ENCODE results near the gene BEND3.
"Not testable (repeated sequence)": the region's sequence is repeated elsewhere in the genome, so short reads cannot be mapped to it uniquely, and the experiment has no call there.

BEND3 gene

GRCh38 chr6:107045826-107046675 lies 69.3 kb downstream of the BEND3 start:
- FAIRE-seq (no peak), DNase-seq (ENCODE audit: insufficient read length, low spot score) (no peak)
- TF ChIP-seq CTCF (IDR thresholded peaks at IDR 0.05; ENCODE audit: insufficient read depth, missing control alignments) = no peak

GRCh38 chr6:107033126-107033525 lies 82.2 kb downstream of the BEND3 start:
- no peak for DNase-seq (ENCODE audit: insufficient read length, low spot score)
- no peak for TF ChIP-seq CTCF (IDR thresholded peaks at IDR 0.05; ENCODE audit: insufficient read depth, missing control alignments)
- no peak for FAIRE-seq

GRCh38 chr6:107032051-107032450 lies 83.3 kb downstream of the BEND3 start:
- DNase-seq (ENCODE audit: insufficient read length, low spot score) (no peak), FAIRE-seq (no peak)
- TF ChIP-seq CTCF (IDR thresholded peaks at IDR 0.05; ENCODE audit: insufficient read depth, missing control alignments) = no peak

- DNase-seq (ENCODE audit: insufficient read length, low spot score) (no peak), FAIRE-seq (no peak)
- TF ChIP-seq CTCF (IDR thresholded peaks at IDR 0.05; ENCODE audit: insufficient read depth, missing control alignments) = no peak
Observed at GRCh38 chr6:107030151-107030550, 85.2 kb downstream of the BEND3 start.

GRCh38 chr6:107026965-107027364 lies 88.3 kb downstream of the BEND3 start:
- TF ChIP-seq CTCF (IDR thresholded peaks at IDR 0.05; ENCODE audit: insufficient read depth, missing control alignments) = no peak
- no peak for DNase-seq (ENCODE audit: insufficient read length, low spot score)
- no peak for FAIRE-seq

GRCh38 chr6:107021446-107022185 lies 93.7 kb downstream of the BEND3 start:
- DNase-seq (ENCODE audit: insufficient read length, low spot score) = no peak
- FAIRE-seq = no peak
- no peak for TF ChIP-seq CTCF (IDR thresholded peaks at IDR 0.05; ENCODE audit: insufficient read depth, missing control alignments)

GRCh38 chr6:107020239-107020638 lies 95.1 kb downstream of the BEND3 start:
- FAIRE-seq (no peak), DNase-seq (ENCODE audit: insufficient read length, low spot score) (no peak)
- no peak for TF ChIP-seq CTCF (IDR thresholded peaks at IDR 0.05; ENCODE audit: insufficient read depth, missing control alignments)

- FAIRE-seq; DNase-seq (ENCODE audit: insufficient read length, low spot score): not testable (repeated sequence)
Observed at GRCh38 chr6:107019628-107020027, 95.7 kb downstream of the BEND3 start.
